GM18526 (cell line): ENCODE data around the gene TSPAN14.

Source experiments
- POLR2A ChIP-seq: IDR thresholded peaks from 3 replicates; pipeline ENCODE4 v1.6.1; 2011; ENCODE audit not compliant: insufficient read length; ENCODE audit errors: extremely low read depth

Gene TSPAN14

GRCh38 chr10:80468806-80469421, 14.8 kb downstream of the TSPAN14 start:
- no peak for TF ChIP-seq POLR2A

- TF ChIP-seq POLR2A, result no peak
Observed at GRCh38 chr10:80470266-80470665, 16.2 kb downstream of the TSPAN14 start.

DNA sequence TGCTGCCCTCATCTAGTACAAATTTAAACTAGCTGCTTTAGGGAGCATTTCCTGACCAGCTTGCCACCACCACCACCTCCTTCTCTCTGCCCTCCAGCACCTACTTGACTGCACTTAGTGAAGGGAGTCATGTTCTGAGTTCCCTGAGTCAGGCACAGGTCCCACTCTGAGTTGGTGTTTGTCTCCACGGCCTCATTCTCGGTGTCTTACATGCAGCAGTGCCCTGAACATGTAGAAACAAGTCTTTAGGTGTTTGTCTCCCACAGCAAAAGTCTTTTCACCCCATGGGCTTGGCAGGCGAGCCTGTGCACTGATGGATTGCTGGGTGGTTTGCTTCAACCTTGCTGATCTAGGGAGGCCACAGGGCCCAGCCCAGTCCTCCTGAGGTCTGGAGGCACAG, 16.9 kb downstream of the TSPAN14 start:
- TF ChIP-seq POLR2A, result no peak

GRCh38 chr10:80471715-80472233, 17.7 kb downstream of the TSPAN14 start:
- no peak for TF ChIP-seq POLR2A

- no peak for TF ChIP-seq POLR2A
Observed at GRCh38 chr10:80472234-80473095, 18.4 kb downstream of the TSPAN14 start.

DNA sequence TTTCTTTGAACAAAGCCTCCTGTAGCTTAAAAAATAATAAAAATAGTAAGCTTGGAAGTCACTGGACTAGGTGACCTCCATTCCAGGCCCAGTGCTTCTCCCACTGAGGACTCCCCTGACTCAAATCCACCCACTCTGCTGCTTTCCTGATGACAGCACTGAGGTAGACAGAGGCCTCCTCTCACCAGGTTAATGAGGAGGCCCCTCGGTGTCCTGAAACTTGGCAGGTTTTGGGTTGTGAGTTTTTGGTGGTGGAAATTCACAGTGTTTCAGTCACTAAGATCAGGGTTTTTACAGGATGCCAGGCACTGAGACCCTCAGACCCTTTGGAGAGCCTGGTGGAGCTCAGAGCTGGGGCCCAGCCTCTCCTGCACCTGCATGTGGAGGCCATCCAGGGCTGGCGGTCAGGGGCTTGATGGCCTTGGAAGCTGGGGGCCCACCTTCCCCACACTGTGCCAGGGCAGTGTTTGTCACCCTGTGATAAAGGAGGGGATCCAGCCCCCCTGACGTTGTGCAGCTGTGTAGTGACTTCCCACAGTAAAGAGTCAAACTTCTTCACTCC, 19.1 kb downstream of the TSPAN14 start:
- no peak for TF ChIP-seq POLR2A

- TF ChIP-seq POLR2A, result no peak
Observed at GRCh38 chr10:80473692-80474596, 19.8 kb downstream of the TSPAN14 start.

- TF ChIP-seq POLR2A, result no peak
Observed at GRCh38 chr10:80474597-80474910, 20.4 kb downstream of the TSPAN14 start.

DNA sequence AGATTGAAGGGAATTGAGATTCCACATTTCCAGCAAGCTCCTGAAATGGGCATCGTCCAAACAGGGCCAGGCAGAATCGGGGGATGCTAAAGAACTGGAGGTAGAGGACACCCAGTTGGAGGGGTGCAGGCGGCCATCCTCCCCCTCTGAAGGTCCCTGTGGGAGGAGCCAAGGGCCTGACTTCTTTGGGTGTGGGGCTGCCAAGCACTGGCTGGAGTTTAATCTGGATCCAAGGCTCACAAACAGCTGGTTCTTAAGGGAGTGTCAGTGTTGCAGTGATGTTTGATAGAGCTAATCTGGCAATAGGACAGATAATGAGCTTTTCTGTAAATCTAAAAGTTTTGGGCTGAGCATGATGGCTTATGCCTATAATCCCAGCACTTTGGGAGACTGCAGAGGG, 20.8 kb downstream of the TSPAN14 start:
- no peak for TF ChIP-seq POLR2A

- TF ChIP-seq POLR2A, result no peak
Observed at GRCh38 chr10:80476685-80477084, 22.6 kb downstream of the TSPAN14 start.

DNA sequence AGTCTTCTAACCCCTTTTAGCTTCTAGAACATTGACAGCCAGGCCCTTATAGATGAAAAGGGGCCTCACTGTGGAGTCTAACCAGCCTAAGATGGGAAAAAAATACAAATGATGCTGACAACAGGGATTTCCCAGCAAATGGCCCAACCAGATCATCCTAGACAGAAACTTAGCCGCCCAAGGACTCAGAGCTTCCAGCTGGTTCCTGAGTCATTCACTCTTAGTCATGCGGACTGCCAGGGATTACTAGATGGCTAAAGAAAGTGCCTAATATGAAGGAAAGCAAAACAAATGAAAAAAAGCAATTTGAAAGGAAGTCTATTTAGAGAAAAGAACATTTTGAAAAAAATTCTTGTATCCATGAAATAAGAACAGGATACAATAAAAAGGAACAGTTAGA, 23.7 kb downstream of the TSPAN14 start:
- TF ChIP-seq POLR2A, result no peak

DNA sequence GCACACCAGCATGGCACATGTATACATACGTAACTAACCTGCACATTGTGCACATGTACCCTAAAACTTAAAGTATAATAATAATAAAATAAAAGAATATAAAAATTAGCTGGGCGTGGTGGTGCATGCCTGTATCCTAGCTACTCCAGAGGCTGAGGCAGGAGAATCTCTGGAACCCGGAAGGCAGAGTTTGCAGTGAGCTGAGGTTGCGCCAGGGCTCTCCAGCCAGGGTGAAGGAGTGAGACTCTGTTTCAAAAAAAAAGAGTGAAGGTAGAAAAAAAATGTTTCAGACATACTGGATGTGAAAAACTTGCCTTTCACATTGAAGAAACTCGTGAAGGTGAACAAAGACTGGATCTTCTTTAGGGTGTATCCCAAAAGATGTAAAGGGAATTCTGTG, 26.7 kb downstream of the TSPAN14 start:
- TF ChIP-seq POLR2A, result no peak

GRCh38 chr10:80484243-80484642, 30.1 kb downstream of the TSPAN14 start:
- no peak for TF ChIP-seq POLR2A

GRCh38 chr10:80484676-80485075, 30.6 kb downstream of the TSPAN14 start:
- TF ChIP-seq POLR2A, result no peak
